ENCODE results near the gene EYA2. TPM values are rescaled to one million over a fixed set of nuclear protein-coding genes. Genes with fewer than 3 reads are reported as not detected.

EYA2 gene
- total and polyA plus RNA-seq, 4 donors: 0.17 to 0.54 (median 0.23) TPM; not detected in 1

GRCh38 chr20:47201074-47201730 is 306.6 kb downstream of the EYA2 start:
- no peak overlapping the region for H3K9ac ChIP-seq (ENCODE audit: low read depth in 1 of 2, low read length in 2 of 2)
- H3K27ac ChIP-seq (ENCODE audit: low read depth in 1 of 2, low read length in 2 of 2): no peak overlapping the region
- H3K9me3 ChIP-seq (ENCODE audit: control insufficient read depth in 4 of 4, low read length in 3 of 4): no peaks in the 10 kb centered on the region
- H3K4me1 ChIP-seq (ENCODE audit: control insufficient read depth in 4 of 4, insufficient read depth in 4 of 4, low read length in 3 of 4): peaks cover 0 to 14% (median 2%) of the 10 kb centered on the region in 4 donors
- H3K4me3 ChIP-seq (ENCODE audit: low read depth in 1 of 3, low read length in 3 of 3): no peak overlapping the region
- TF ChIP-seq, protein P1, sequence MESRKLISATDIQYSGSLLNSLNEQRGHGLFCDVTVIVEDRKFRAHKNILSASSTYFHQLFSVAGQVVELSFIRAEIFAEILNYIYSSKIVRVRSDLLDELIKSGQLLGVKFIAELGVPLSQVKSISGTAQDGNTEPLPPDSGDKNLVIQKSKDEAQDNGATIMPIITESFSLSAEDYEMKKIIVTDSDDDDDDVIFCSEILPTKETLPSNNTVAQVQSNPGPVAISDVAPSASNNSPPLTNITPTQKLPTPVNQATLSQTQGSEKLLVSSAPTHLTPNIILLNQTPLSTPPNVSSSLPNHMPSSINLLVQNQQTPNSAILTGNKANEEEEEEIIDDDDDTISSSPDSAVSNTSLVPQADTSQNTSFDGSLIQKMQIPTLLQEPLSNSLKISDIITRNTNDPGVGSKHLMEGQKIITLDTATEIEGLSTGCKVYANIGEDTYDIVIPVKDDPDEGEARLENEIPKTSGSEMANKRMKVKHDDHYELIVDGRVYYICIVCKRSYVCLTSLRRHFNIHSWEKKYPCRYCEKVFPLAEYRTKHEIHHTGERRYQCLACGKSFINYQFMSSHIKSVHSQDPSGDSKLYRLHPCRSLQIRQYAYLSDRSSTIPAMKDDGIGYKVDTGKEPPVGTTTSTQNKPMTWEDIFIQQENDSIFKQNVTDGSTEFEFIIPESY (IDR thresholded peaks at IDR 0.05): no peak
- no peak for TF ChIP-seq ATF3 (IDR thresholded peaks at IDR 0.05)
- TF ChIP-seq CTCF (IDR thresholded peaks at IDR 0.05; ENCODE audit: low read depth, low read length, missing input control): no peak
- TF ChIP-seq, protein P2, sequence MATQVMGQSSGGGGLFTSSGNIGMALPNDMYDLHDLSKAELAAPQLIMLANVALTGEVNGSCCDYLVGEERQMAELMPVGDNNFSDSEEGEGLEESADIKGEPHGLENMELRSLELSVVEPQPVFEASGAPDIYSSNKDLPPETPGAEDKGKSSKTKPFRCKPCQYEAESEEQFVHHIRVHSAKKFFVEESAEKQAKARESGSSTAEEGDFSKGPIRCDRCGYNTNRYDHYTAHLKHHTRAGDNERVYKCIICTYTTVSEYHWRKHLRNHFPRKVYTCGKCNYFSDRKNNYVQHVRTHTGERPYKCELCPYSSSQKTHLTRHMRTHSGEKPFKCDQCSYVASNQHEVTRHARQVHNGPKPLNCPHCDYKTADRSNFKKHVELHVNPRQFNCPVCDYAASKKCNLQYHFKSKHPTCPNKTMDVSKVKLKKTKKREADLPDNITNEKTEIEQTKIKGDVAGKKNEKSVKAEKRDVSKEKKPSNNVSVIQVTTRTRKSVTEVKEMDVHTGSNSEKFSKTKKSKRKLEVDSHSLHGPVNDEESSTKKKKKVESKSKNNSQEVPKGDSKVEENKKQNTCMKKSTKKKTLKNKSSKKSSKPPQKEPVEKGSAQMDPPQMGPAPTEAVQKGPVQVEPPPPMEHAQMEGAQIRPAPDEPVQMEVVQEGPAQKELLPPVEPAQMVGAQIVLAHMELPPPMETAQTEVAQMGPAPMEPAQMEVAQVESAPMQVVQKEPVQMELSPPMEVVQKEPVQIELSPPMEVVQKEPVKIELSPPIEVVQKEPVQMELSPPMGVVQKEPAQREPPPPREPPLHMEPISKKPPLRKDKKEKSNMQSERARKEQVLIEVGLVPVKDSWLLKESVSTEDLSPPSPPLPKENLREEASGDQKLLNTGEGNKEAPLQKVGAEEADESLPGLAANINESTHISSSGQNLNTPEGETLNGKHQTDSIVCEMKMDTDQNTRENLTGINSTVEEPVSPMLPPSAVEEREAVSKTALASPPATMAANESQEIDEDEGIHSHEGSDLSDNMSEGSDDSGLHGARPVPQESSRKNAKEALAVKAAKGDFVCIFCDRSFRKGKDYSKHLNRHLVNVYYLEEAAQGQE (IDR thresholded peaks at IDR 0.05): no peak
- no peak for TF ChIP-seq NR2F2 (IDR thresholded peaks at IDR 0.05)
- TF ChIP-seq GABPA (IDR thresholded peaks at IDR 0.05 in 1 of 2, conservative IDR thresholded peaks at IDR 0.05 in 1 of 2): no peak
- TF ChIP-seq YY1 (IDR thresholded peaks at IDR 0.05): no peak
- H3K27me3 ChIP-seq (ENCODE audit: control insufficient read depth in 4 of 4, insufficient read depth in 4 of 4, low read length in 3 of 4): no peaks in the 10 kb centered on the region
- DNase-seq (ENCODE audit: low spot score): no peak
- no peaks in the 10 kb centered on the region for H3K36me3 ChIP-seq (ENCODE audit: control insufficient read depth in 4 of 4, insufficient read depth in 3 of 4, low read depth in 1 of 4, low read length in 3 of 4)
- 79% methylated on average over 9 of the region's 9 CpGs for WGBS

DNA sequence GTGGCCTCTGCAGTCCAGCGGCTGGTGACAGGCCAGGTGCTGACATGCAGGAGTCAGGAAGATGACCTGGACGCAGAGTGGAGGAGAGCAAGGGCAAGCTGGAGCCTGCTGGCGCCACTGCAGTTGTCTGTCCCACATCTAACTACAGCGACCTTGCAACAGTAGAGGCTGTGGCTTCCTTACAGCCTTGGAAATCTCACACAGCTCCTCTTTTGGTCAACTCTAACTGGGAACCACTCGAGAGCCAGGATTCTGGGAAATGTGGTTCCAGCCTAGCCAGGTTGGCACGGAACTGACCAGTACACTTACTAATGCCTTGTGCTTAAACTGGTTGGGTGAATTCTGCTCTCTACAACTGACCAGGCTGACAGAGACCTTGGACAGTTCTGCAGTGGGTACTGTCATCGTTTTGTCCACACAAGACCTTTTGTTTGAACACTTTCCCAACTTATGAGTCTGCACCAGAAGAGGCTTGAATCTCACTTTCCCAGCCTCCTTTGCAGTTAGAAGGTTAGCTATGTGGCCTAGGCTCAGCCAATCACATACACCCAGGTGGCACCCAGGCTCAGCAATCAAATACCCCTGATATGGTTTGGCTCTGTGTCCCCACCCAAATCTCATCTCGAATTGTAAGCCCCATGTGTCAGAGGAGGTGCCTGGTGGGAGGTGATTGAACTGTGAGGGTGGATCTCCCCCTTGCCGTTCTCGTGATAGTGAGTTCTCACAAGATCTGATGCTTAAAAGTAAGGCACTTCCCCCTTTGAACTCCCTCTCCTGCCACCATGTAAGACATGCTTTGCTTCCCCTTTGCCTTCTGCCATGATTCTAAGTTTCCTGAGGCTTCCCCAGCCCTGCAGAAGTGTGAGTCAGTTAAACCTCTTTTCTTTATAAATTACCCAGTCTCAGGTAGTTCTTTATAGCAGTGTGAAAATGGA is 308.4 kb downstream of the EYA2 start:
- no peak for TF ChIP-seq RAD21 (IDR thresholded peaks at IDR 0.05)
- no peak for TF ChIP-seq TAF1 (conservative IDR thresholded peaks at IDR 0.05)
- no peak for TF ChIP-seq FOXA2 (IDR thresholded peaks at IDR 0.05)
- no peak for TF ChIP-seq JUND (IDR thresholded peaks at IDR 0.05)
- no peak for TF ChIP-seq HNF4A (conservative IDR thresholded peaks at IDR 0.05)
- no peak for TF ChIP-seq ATF3 (IDR thresholded peaks at IDR 0.05)
- WGBS: 88% methylated on average over 10 of the region's 10 CpGs
- no peak overlapping the region for H3K9ac ChIP-seq (ENCODE audit: low read depth in 1 of 2, low read length in 2 of 2)
- H3K27me3 ChIP-seq (ENCODE audit: control insufficient read depth in 4 of 4, insufficient read depth in 4 of 4, low read length in 3 of 4): no peaks in the 10 kb centered on the region
- H3K9me3 ChIP-seq (ENCODE audit: control insufficient read depth in 4 of 4, low read length in 3 of 4): no peaks in the 10 kb centered on the region
- H3K4me1 ChIP-seq (ENCODE audit: control insufficient read depth in 4 of 4, insufficient read depth in 4 of 4, low read length in 3 of 4): peaks cover 0 to 10% (median 2%) of the 10 kb centered on the region in 4 donors
- no peak overlapping the region for H3K4me3 ChIP-seq (ENCODE audit: low read depth in 1 of 3, low read length in 3 of 3)
- H3K27ac ChIP-seq (ENCODE audit: low read depth in 1 of 2, low read length in 2 of 2): no peak overlapping the region
- no peak for DNase-seq (ENCODE audit: low spot score)
- H3K36me3 ChIP-seq (ENCODE audit: control insufficient read depth in 4 of 4, insufficient read depth in 3 of 4, low read depth in 1 of 4, low read length in 3 of 4): no peaks in the 10 kb centered on the region
